GM21390 (cell line): ENCODE data around the gene CIDEA.

ENCODE experiments used
- ATAC-seq: cut with Tn5 transposase; IDR thresholded peaks from one replicate; pipeline ENCODE4 v1.9.1; 2021; ENCODE audit not compliant: unreplicated experiment

CIDEA gene

GRCh38 chr18:12317664-12318333 lies 63.6 kb downstream of the CIDEA start:
- no peak for ATAC-seq

GRCh38 chr18:12318334-12318697 lies 64.2 kb downstream of the CIDEA start:
- ATAC-seq = no peak

GRCh38 chr18:12318857-12319256 lies 64.7 kb downstream of the CIDEA start:
- ATAC-seq = no peak

GRCh38 chr18:12321333-12321732 lies 67.2 kb downstream of the CIDEA start:
- ATAC-seq = peak; percentile 75

GRCh38 chr18:12324991-12325725 lies 71.0 kb downstream of the CIDEA start:
- no peak for ATAC-seq

GRCh38 chr18:12325726-12326245 lies 71.6 kb downstream of the CIDEA start:
- no peak for ATAC-seq

- ATAC-seq = no peak
Observed at GRCh38 chr18:12326711-12327460, 72.7 kb downstream of the CIDEA start.
